Caco-2 (cell line): ENCODE data around the gene PDZD2. TPM values are rescaled to one million over a fixed set of nuclear protein-coding genes. Genes with fewer than 3 reads are reported as not detected.
"Not testable (repeated sequence)": the region's sequence is repeated elsewhere in the genome, so short reads cannot be mapped to it uniquely, and the experiment has no call there.

Experiments
- BruUV-seq: library from RNA; stranded (reverse); fragments of 400-500 nt; replicated peaks from 2 replicates; lab custom pipeline; 2021; lab: Mats Ljungman, UMichigan
- CTCF ChIA-PET: fragments of 300-600 bp; sonication (Branson Sonifier 250); formaldehyde crosslinking; loops from one replicate; lab custom pipeline; 2022; ENCODE audit warnings: antibody characterized with exemption; lab: Charles Lee
- POLR2A ChIA-PET: fragments of 300-600 bp; sonication (Branson Sonifier 250); formaldehyde crosslinking; loops from one replicate; lab custom pipeline; 2022; ENCODE audit warnings: antibody characterized with exemption; lab: Charles Lee
- DNase-seq, 2 experiments: peaks; one replicate each; pipeline versions ENCODE4 v3.0.0 to v3.0.0-alpha.2; 2020 to 2022
- H3K27me3 ChIP-seq: replicated peaks from 2 replicates; pipeline ENCODE4 v1.6.0; 2011; ENCODE audit warnings: low read length; ENCODE audit not compliant: control insufficient read depth, insufficient read depth
- H3K36me3 ChIP-seq: 2 replicates; pipeline ENCODE4 v1.5.1; 2011; ENCODE audit warnings: low read length; ENCODE audit not compliant: control insufficient read depth, insufficient read depth
- H3K4me1 ChIP-seq: fragments of 250-450 bp; sonication (Bioruptor Pico); 2 replicates; pipeline ENCODE4 v1.5.1; 2020; ENCODE audit warnings: mild to moderate bottlenecking
- H3K4me3 ChIP-seq: 2 replicates; pipeline ENCODE4 v1.5.1; 2011; ENCODE audit warnings: low read depth, mild to moderate bottlenecking, control low read depth, low read length
- H3K9me3 ChIP-seq: fragments of 250-450 bp; sonication (Bioruptor Pico); 2 replicates; pipeline ENCODE4 v1.5.1; 2020; ENCODE audit warnings: mild to moderate bottlenecking, moderate library complexity
- H3K27ac Mint-ChIP-seq: one replicate; pipeline ENCODE4 v1.8.0; 2022; ENCODE audit warnings: mixed read lengths; ENCODE audit not compliant: unreplicated experiment
- H3K27me3 Mint-ChIP-seq: one replicate; pipeline ENCODE4 v1.8.0; 2022; ENCODE audit warnings: mixed read lengths; ENCODE audit not compliant: insufficient read depth, unreplicated experiment
- H3K36me3 Mint-ChIP-seq: one replicate; pipeline ENCODE4 v1.8.0; 2022; ENCODE audit warnings: mild to moderate bottlenecking, mixed read lengths; ENCODE audit not compliant: insufficient read depth, unreplicated experiment
- H3K4me1 Mint-ChIP-seq: one replicate; pipeline ENCODE4 v1.8.0; 2022; ENCODE audit warnings: low read depth, mixed read lengths; ENCODE audit not compliant: unreplicated experiment
- H3K4me3 Mint-ChIP-seq: one replicate; pipeline ENCODE4 v1.8.0; 2022; ENCODE audit warnings: mild to moderate bottlenecking, moderate library complexity, mixed read lengths; ENCODE audit not compliant: unreplicated experiment
- H3K9me3 Mint-ChIP-seq: one replicate; pipeline ENCODE4 v1.8.0; 2022; ENCODE audit warnings: mixed read lengths; ENCODE audit not compliant: unreplicated experiment
- intact Hi-C: fragments of 100-400 bp; cut with micrococcal nuclease; formaldehyde crosslinking; loops from one replicate; pipeline ENCODE4 v1.10.0; 2022; ENCODE audit not compliant: unreplicated experiment
- total RNA-seq: library from RNA; stranded (reverse); gene quantifications from 2 replicates; pipeline ENCODE4 v1.2.3, GENCODE V29; 2022
- TF ChIP-seq, protein P1 (sequence below), 2 experiments: fragments of 200-600 bp in 1 of 2; IDR thresholded peaks; 1 replicate in 1 of 2; 2 replicates in 1 of 2; pipeline versions ENCODE4 v1.5.1 to v1.8.0; 2011 to 2022; ENCODE audit warnings: antibody characterized with exemption in 1 of 2, control low read depth in 1 of 2, inconsistent platforms in 1 of 2, low read depth in 1 of 2, low read length in 1 of 2, mild to moderate bottlenecking in 1 of 2, moderate library complexity in 1 of 2; ENCODE audit not compliant: insufficient read depth in 1 of 2, severe bottlenecking in 1 of 2, unreplicated experiment in 1 of 2

Gene PDZD2
- total RNA-seq, 1 experiment from 2014 or later = 0.16 TPM

DNA sequence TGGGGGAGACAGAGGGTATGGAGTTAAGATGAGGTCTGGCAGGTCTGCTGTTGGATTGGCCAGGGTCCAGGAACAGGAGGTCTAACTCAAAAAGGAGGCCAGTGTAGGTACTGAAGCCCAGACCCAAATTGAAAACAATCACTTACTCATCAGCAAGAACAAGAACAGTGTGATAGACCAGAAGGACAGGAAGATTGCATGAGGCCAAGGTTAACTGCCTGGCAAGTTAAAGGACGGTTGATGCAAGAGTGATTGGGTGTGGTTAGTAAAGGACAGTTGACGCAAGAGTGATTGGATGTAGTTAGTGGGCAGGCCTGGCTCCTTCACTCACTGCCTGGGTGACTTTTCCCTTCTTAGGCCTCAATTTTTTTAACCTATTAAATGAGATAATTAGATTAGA lies 132.6 kb downstream of the PDZD2 start:
- Histone ChIP-seq H3K4me1 (no peaks in the 10 kb centered on the region), H3K4me3 (no peak overlapping the region), H3K36me3 (no peaks in the 10 kb centered on the region), H3K27me3 (no peaks in the 10 kb centered on the region), H3K9me3 (0 out of 2 replicates have a peak, but pooled peaks cover 3% of the 10 kb centered on the region)
- ChIA-PET CTCF (no interaction called here), POLR2A (no interaction called here)
- no TSS peak for BruUV-seq
- no peak overlapping the region for H3K4me3 Mint-ChIP-seq
- intact Hi-C loops = no loop called here
- no peaks in the 10 kb centered on the region for H3K9me3 Mint-ChIP-seq
- H3K4me1 Mint-ChIP-seq = no peaks in the 10 kb centered on the region
- H3K27ac Mint-ChIP-seq = no peak overlapping the region
- TF ChIP-seq, protein P1, sequence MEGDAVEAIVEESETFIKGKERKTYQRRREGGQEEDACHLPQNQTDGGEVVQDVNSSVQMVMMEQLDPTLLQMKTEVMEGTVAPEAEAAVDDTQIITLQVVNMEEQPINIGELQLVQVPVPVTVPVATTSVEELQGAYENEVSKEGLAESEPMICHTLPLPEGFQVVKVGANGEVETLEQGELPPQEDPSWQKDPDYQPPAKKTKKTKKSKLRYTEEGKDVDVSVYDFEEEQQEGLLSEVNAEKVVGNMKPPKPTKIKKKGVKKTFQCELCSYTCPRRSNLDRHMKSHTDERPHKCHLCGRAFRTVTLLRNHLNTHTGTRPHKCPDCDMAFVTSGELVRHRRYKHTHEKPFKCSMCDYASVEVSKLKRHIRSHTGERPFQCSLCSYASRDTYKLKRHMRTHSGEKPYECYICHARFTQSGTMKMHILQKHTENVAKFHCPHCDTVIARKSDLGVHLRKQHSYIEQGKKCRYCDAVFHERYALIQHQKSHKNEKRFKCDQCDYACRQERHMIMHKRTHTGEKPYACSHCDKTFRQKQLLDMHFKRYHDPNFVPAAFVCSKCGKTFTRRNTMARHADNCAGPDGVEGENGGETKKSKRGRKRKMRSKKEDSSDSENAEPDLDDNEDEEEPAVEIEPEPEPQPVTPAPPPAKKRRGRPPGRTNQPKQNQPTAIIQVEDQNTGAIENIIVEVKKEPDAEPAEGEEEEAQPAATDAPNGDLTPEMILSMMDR (IDR thresholded peaks at IDR 0.05; ENCODE audit: insufficient read depth in 1 of 2, low read depth in 1 of 2, low read length in 1 of 2, severe bottlenecking in 1 of 2, unreplicated experiment in 1 of 2) = no peak
- peaks cover 23% of the 10 kb centered on the region for H3K27me3 Mint-ChIP-seq
- H3K36me3 Mint-ChIP-seq = no peaks in the 10 kb centered on the region
- no peak for DNase-seq

DNA sequence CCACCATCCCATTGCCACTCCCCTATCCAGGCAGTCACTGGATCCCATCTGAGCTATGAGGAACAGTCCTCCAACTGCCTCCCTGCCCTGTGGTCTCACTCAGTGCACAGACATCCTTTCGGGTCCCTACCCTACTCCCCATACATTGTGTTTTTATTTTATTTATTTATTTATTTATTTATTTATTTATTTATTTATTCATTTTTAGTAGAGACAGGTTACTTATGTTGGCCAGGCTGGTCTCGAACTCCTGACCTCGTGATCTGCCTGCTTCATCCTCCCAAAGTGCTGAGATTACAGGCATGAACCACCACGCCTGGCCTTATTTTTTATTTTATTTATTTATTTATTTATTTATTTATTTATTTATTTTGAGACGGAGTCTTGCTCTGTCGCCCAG lies 137.4 kb downstream of the PDZD2 start:
- H3K4me1 ChIP-seq, H3K36me3 ChIP-seq, H3K4me1 Mint-ChIP-seq, H3K4me3 ChIP-seq, POLR2A ChIA-PET, H3K27me3 Mint-ChIP-seq, DNase-seq, H3K27me3 ChIP-seq, H3K27ac Mint-ChIP-seq, intact Hi-C loops, H3K9me3 Mint-ChIP-seq, H3K9me3 ChIP-seq, H3K36me3 Mint-ChIP-seq, BruUV-seq, H3K4me3 Mint-ChIP-seq, CTCF ChIA-PET: not testable (repeated sequence)

DNA sequence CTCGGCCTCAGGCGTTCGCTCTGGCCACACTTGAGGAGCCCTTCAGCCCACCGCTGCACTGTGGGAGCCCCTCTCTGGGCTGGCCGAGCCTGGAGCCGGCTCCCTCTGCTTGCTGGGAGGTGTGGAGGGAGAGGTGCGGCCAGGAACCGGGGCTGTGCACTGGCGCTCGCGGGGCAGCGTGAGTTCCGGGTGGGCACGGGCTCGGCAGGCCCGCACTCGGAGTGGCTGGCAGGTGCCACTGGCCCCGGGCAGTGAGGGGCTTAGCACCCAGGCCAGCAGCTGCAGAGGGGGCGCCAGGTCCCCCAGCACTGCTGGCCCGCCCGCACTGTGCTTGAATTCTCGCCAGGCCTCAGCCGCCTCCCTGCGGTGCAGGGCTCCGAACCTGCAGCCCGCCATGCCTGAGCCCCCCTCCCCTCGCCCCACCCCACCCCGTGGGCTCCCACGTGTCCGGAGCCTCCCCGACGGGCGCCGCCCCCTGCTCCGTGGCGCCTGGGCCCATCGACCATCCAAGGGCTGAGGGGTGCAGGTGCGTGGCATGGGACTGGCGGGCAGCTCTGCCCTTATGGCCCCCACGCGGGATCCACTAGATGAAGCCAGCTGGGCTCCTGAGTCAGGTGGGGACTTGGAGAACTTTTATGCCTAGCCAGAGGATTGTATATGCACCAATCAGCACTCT lies 138.2 kb downstream of the PDZD2 start:
- no peaks in the 10 kb centered on the region for H3K9me3 Mint-ChIP-seq
- ChIA-PET CTCF (no interaction called here), POLR2A (no interaction called here)
- Histone ChIP-seq H3K9me3 (0 out of 2 replicates have a peak, but pooled peaks cover 3% of the 10 kb centered on the region), H3K4me3 (no peak overlapping the region), H3K36me3 (no peaks in the 10 kb centered on the region), H3K4me1 (no peaks in the 10 kb centered on the region), H3K27me3 (no peaks in the 10 kb centered on the region)
- H3K27ac Mint-ChIP-seq = no peak overlapping the region
- no peaks in the 10 kb centered on the region for H3K36me3 Mint-ChIP-seq
- H3K4me1 Mint-ChIP-seq = no peaks in the 10 kb centered on the region
- H3K27me3 Mint-ChIP-seq = peaks cover 5% of the 10 kb centered on the region
- DNase-seq = no peak
- H3K4me3 Mint-ChIP-seq = no peak overlapping the region
- intact Hi-C loops = no loop called here
- BruUV-seq = no TSS peak
- TF ChIP-seq, protein P1 (IDR thresholded peaks at IDR 0.05; ENCODE audit: insufficient read depth in 1 of 2, low read depth in 1 of 2, low read length in 1 of 2, severe bottlenecking in 1 of 2, unreplicated experiment in 1 of 2) = no peak
